Measurements from ENCODE around the gene MUTYH. TPM values are rescaled to one million over a fixed set of nuclear protein-coding genes. Genes with fewer than 3 reads are reported as not detected.

MUTYH gene
- total and polyA plus RNA-seq, 5 donors, result 7.7 to 12.7 (median 11.0) TPM

Other genes starting within 250 kb of the MUTYH start
- 1 to 10 TPM; 1.6 to 2.2 (median 1.9) TPM for gene ZSWIM5, start 133.8 kb downstream of the MUTYH start, total RNA-seq
- gene ZSWIM5, start 133.8 kb downstream of the MUTYH start, polyA plus RNA-seq, result 0.68 TPM
- gene HPDL, start 13.5 kb downstream of the MUTYH start, total RNA-seq, result under 1 TPM in 3 of 4 donors, not detected in 1; 0.25 to 0.56 (median 0.40) TPM
- gene HPDL, start 13.5 kb downstream of the MUTYH start, polyA plus RNA-seq, result 0.38 TPM
- gene TOE1, start 270 bp downstream of the MUTYH start, total RNA-seq, result 1 to 10 TPM; 5.0 to 6.6 (median 6.2) TPM
- gene TOE1, start 270 bp downstream of the MUTYH start, polyA plus RNA-seq, result 4.5 TPM
- gene TESK2, start 150.7 kb upstream of the MUTYH start, total RNA-seq, result 1 to 10 TPM; 1.6 to 4.7 (median 4.2) TPM
- 1.6 TPM for gene TESK2, start 150.7 kb upstream of the MUTYH start, polyA plus RNA-seq
- 10 to 100 TPM in 2 of 4 donors, 1 to 10 TPM in 2; 2.5 to 13.9 (median 11.0) TPM for gene CCDC163, start 159.6 kb upstream of the MUTYH start, total RNA-seq
- 7.3 TPM for gene CCDC163, start 159.6 kb upstream of the MUTYH start, polyA plus RNA-seq
- gene MMACHC, start 159.9 kb upstream of the MUTYH start, total RNA-seq, result 10 to 100 TPM; 15.7 to 32.0 (median 26.2) TPM
- gene MMACHC, start 159.9 kb upstream of the MUTYH start, polyA plus RNA-seq, result 12.8 TPM
- 100 to 1,000 TPM; 548 to 884 (median 710) TPM for gene PRDX1, start 181.4 kb upstream of the MUTYH start, total RNA-seq
- 1,153 TPM for gene PRDX1, start 181.4 kb upstream of the MUTYH start, polyA plus RNA-seq
- gene AKR1A1, start 210.4 kb upstream of the MUTYH start, total RNA-seq, result 100 to 1,000 TPM in 1 of 4 donors, 10 to 100 TPM in 3; 67.3 to 106 (median 90.7) TPM
- 75.0 TPM for gene AKR1A1, start 210.4 kb upstream of the MUTYH start, polyA plus RNA-seq
- gene NASP, start 243.6 kb upstream of the MUTYH start, total RNA-seq, result 10 to 100 TPM; 43.7 to 49.4 (median 48.1) TPM
- gene NASP, start 243.6 kb upstream of the MUTYH start, polyA plus RNA-seq, result 89.8 TPM